Skeletal muscle tissue (tissue), 4 donors: ENCODE results near the gene HMGXB3. TPM values are rescaled to one million over a fixed set of nuclear protein-coding genes. Genes with fewer than 3 reads are reported as not detected.
A peak's percentile ranks its signal among the peaks of the same experiment; 100 is the strongest.
"Not testable (repeated sequence)": the region's sequence is repeated elsewhere in the genome, so short reads cannot be mapped to it uniquely, and the experiment has no call there.

ENCODE experiments used
- H3K27ac ChIP-seq: one replicate; pipeline ENCODE4 v1.7.0; 2013; ENCODE audit warnings: mild to moderate bottlenecking, low read depth, low read length, inconsistent platforms
- H3K27me3 ChIP-seq, 3 donors: one replicate each; pipeline ENCODE4 v1.7.0; 2013; ENCODE audit warnings: low read length in 3 of 3; ENCODE audit not compliant: control insufficient read depth in 3 of 3, insufficient read depth in 3 of 3
- H3K36me3 ChIP-seq, 3 donors: one replicate each; pipeline ENCODE4 v1.7.0; 2013; ENCODE audit warnings: low read length in 3 of 3; ENCODE audit not compliant: control insufficient read depth in 3 of 3, insufficient read depth in 3 of 3
- H3K4me1 ChIP-seq, 3 donors: one replicate each; pipeline ENCODE4 v1.7.0; 2013; ENCODE audit warnings: low read length in 3 of 3, mild to moderate bottlenecking in 3 of 3; ENCODE audit not compliant: control insufficient read depth in 3 of 3, insufficient read depth in 3 of 3
- H3K4me3 ChIP-seq, 3 donors: one replicate each; pipeline ENCODE4 v1.7.0; 2013; ENCODE audit warnings: low read length in 3 of 3
- H3K9ac ChIP-seq, 3 donors: one replicate each; pipeline ENCODE4 v1.7.0; 2013; ENCODE audit warnings: low read length in 3 of 3, mild to moderate bottlenecking in 3 of 3, moderate library complexity in 2 of 3, low read depth in 1 of 3
- H3K9me3 ChIP-seq, 3 donors: one replicate each; pipeline ENCODE4 v1.7.0; 2013; ENCODE audit warnings: low read length in 3 of 3; ENCODE audit not compliant: control insufficient read depth in 3 of 3
- total RNA-seq: library from RNA; depleted of rRNA; stranded (reverse); fragments of >200 nt; gene quantifications from one replicate; pipeline ENCODE4 v1.2.3, GENCODE V29; 2014
- donor health status: Osteomylitis.

The HMGXB3 gene
- total RNA-seq, 1 donor from 2014 or later, result 14.1 TPM

DNA sequence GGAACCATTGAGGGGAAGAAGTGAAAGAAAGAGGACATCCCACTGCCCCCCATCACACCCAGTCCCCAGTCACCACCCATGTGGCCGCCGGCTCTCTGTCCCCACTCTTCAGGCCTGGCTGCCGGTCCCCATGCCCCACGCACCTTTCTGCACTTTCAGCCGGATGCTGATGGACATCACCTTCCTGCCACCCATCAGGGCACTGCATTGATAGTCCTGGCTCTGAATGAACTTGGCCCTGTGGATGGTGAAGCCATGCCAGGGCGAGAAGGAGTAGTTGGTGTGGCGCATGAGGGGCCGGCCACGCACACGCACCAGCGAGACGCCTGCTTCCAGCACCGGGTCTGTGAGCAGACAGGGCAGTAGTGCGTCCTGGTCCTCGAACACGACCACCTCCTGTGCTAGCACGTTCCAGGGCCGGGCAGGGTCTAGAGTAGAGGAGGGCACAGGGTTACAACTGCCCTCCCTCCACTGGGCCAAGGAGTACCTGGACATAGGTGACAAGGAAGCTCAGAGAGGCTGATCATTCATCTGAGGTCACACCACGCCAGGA is 79.4 kb downstream of the HMGXB3 start:
- no peaks in the 10 kb centered on the region for H3K9me3 ChIP-seq
- H3K27me3 ChIP-seq, result no peaks in the 10 kb centered on the region
- no peaks in the 10 kb centered on the region for H3K36me3 ChIP-seq
- H3K4me1 ChIP-seq, result peaks cover 0 to 6% (median 0%) of the 10 kb centered on the region in 3 donors
- H3K9ac ChIP-seq, result no peak overlapping the region
- H3K4me3 ChIP-seq, result no peak overlapping the region
- H3K27ac ChIP-seq, result no peak overlapping the region

DNA sequence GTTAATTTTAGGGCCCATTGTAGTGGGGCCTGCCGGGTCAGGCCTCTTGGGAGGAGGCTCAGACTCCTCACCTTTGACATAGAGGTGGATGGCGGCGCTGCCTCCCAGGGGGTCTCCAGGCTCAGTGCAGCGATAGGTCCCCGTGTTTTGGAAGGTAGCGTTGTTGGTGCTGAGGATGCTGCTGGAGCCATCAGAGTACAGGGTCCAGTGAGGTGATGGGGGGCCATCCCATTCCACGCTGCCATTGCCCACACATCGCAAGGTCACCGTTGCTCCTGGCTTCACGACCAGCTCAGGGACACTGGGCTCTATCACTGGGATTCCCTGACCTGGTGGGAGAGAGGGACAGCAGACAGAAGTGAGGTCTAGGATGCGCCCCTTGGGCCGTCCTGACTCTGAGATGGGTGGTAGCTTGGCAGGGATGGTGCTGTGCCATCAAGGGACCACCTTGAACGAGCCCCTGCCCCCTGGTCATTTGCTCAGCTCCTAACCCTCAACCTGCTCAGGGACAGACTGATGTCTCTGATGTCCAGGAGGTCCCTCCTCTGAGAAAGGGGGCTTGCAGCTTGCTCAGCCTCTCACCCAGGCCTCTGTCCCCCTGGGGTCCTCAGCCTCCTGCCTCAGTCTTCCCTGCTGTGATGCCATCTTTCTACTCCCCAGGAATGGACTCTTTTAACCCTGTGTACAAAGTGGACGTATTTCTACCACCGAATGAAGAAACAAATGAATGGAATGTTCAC is 80.3 kb downstream of the HMGXB3 start:
- H3K36me3 ChIP-seq, result no peaks in the 10 kb centered on the region

DNA sequence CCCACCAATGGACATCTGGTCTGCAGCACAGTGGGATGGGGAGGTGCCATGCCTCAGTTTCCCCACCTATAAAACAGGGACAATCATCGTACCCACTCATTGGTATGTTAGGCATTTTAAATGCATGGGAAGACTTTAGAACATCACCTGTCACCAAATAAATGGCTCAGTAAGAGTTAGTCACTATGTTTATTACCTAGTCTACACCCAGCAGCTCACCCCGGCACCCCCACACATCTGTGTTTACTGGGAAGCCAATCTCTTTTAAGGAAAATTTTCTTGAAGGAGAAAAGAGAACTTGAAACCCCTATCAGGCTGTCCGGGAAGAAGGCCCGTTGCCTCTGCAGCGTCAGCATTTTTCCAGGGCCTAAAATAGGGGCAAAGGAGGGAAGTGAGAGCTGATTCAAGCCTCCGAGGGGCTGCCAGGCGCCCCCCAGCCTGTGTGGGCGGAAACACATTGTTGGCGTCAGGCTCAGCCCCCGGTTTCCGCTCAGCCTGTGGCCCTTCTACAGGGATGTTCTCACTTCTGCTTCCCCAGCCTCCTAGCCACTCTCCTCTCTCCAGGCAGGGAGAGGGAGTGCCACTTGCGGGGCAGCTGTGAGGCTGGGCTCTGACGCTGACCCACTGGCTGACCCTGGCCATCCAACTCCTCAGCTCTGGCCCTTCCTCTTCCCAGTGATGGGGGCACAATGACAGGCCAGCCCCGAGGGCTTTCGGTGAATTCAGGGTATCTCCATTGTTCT is 81.2 kb downstream of the HMGXB3 start:
- Histone ChIP-seq H3K36me3 (no peaks in the 10 kb centered on the region), H3K9me3 (no peaks in the 10 kb centered on the region), H3K9ac (peak overlapping the region in 2 of 3 donors; percentile 25 to 43), H3K4me3 (no peak overlapping the region), H3K4me1 (peaks cover 0 to 6% (median 0%) of the 10 kb centered on the region in 3 donors), H3K27ac (no peak overlapping the region), H3K27me3 (peaks cover 0 to 8% (median 4%) of the 10 kb centered on the region in 3 donors)

More for the DNA sequence above, 80.3 kb downstream of the HMGXB3 start:
- Histone ChIP-seq H3K9me3 (no peaks in the 10 kb centered on the region), H3K9ac (no peak overlapping the region), H3K27me3 (peaks cover 0 to 7% (median 0%) of the 10 kb centered on the region in 3 donors), H3K4me3 (no peak overlapping the region), H3K27ac (no peak overlapping the region), H3K4me1 (peaks cover 0 to 6% (median 0%) of the 10 kb centered on the region in 3 donors)

GRCh38 chr5:150082374-150082773 is 81.8 kb downstream of the HMGXB3 start:
- no peak overlapping the region for H3K9ac ChIP-seq
- peaks cover 0 to 8% (median 4%) of the 10 kb centered on the region in 3 donors for H3K27me3 ChIP-seq
- peaks cover 0 to 6% (median 0%) of the 10 kb centered on the region in 3 donors for H3K4me1 ChIP-seq
- no peak overlapping the region for H3K4me3 ChIP-seq
- no peaks in the 10 kb centered on the region for H3K36me3 ChIP-seq
- H3K27ac ChIP-seq, result no peak overlapping the region
- no peaks in the 10 kb centered on the region for H3K9me3 ChIP-seq

- Histone ChIP-seq H3K9me3 (no peaks in the 10 kb centered on the region), H3K27me3 (peaks cover 0 to 8% (median 4%) of the 10 kb centered on the region in 3 donors), H3K4me3 (no peak overlapping the region), H3K9ac (no peak overlapping the region), H3K36me3 (no peaks in the 10 kb centered on the region), H3K4me1 (peaks cover 0 to 6% (median 0%) of the 10 kb centered on the region in 3 donors), H3K27ac (peak overlapping the region; percentile 40)
These were observed 82.3 kb downstream of the HMGXB3 start for GRCh38 chr5:150082889-150083288.

DNA sequence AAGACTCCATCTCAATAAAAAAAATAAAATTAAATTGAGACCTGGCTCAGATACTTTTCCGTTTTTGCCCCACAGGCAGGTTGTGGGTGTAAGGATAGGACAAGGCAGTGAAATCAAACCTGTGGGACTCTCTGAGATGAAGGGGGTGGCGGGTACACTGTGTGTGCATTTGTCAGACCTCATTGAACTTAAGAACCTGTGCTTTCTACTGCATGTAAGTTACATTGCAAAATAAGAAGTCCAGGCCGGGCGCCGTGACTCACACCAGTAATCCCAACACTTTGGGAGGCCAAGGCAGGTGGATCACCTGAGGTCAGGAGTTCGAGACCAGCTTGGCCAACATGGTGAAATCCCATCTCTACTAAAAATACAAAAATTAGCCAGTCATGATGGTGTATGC is 84.2 kb downstream of the HMGXB3 start:
- H3K4me3 ChIP-seq, H3K9me3 ChIP-seq, H3K27me3 ChIP-seq, H3K9ac ChIP-seq, H3K36me3 ChIP-seq, H3K4me1 ChIP-seq: not testable (repeated sequence)
- H3K27ac ChIP-seq, result peak overlapping the region; percentile 36

DNA sequence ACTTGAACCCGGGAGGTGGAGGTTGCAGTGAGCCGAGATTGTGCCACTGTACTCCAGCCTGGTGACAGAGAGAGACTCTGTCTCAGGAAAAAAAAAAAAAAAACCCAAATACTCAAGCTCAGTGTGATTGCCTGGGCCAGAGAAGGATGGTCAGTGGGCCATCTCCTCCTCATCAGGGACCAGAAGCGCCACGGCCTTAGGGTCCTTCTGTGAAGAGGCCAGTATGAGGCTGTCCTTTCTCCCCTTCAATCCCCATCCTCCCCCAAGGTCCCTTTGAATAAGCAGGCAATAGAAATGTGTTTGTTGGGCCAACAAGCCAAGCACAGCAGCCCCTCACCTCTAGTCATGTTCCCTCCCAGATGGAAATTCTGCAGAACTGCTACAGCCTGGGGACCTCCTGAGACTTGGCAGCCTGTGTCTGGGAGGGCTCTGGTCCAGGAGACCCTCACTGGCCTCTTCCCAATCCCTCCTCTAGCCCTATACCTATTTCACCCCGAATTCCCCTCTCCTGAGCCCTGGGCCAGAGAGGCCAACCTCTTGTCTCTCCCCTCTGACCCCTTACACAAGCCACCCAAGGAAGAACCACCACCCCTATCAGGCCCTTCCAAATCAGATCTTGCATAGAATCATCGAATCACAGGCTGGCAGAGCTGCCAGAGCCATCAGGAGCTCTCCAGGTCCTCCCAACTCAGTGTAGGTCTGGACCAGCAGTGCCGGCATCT is 84.8 kb downstream of the HMGXB3 start:
- peak overlapping the region; percentile 36 for H3K27ac ChIP-seq

GRCh38 chr5:150085950-150086715 is 85.6 kb downstream of the HMGXB3 start, which contains the start of gene CSF1R:
Gene CSF1R, minus strand, starts transcription at chr5:150086554. Its CDS starts 127 bp downstream, at chr5:150086427.
- no peaks in the 10 kb centered on the region for H3K36me3 ChIP-seq
- H3K27ac ChIP-seq, result peak within 1 kb of the TSS; percentile 51
- peak within 1 kb of the TSS in 2 of 3 donors; percentile 32 to 45 for H3K9ac ChIP-seq
- no peaks in the 10 kb centered on the region for H3K9me3 ChIP-seq
- H3K4me1 ChIP-seq, result no peaks in the 10 kb centered on the region
- H3K4me3 ChIP-seq, result peak within 1 kb of the TSS; percentile 13 to 49 (median 40)
- peaks cover 0 to 8% (median 4%) of the 10 kb centered on the region in 3 donors for H3K27me3 ChIP-seq

More for the DNA sequence above, 84.8 kb downstream of the HMGXB3 start:
- Histone ChIP-seq H3K4me3 (peak overlapping the region in 1 of 3 donors; percentile 40), H3K9me3 (no peaks in the 10 kb centered on the region), H3K36me3 (no peaks in the 10 kb centered on the region), H3K27me3 (peaks cover 0 to 8% (median 4%) of the 10 kb centered on the region in 3 donors), H3K4me1 (peaks cover 0 to under 1% (median 0%) of the 10 kb centered on the region in 3 donors), H3K9ac (peak overlapping the region in 2 of 3 donors; percentile 32 to 33)
